NCI-H1417 treated with DMSO at 0.1 percent for 48 hours (cell line): ENCODE results near the gene MYL12A.
"Not testable (repeated sequence)": the region's sequence is repeated elsewhere in the genome, so short reads cannot be mapped to it uniquely, and the experiment has no call there.

ENCODE experiments used
- DNase-seq: peaks from one replicate; lab custom pipeline; 2025; lab: John Stamatoyannopoulos, UW

MYL12A gene

GRCh38 chr18:3255611-3256165 is 8.1 kb downstream of the MYL12A start:
- DNase-seq = no peak

- DNase-seq = no peak
Observed at GRCh38 chr18:3256693-3257626, 9.4 kb downstream of the MYL12A start.

GRCh38 chr18:3257627-3258120 is 10.1 kb downstream of the MYL12A start:
- no peak for DNase-seq

GRCh38 chr18:3260995-3261372 is 13.4 kb downstream of the MYL12A start:
- DNase-seq = no peak

- peak; percentile 21 for DNase-seq
Observed at GRCh38 chr18:3261373-3262233, 14.0 kb downstream of the MYL12A start, which contains the start of gene MYL12B. TSS of gene MYL12B (plus strand) at chr18:3262133. CDS start at chr18:3272899, 10,766 bp downstream.

GRCh38 chr18:3262234-3263131 is 14.9 kb downstream of the MYL12A start:
- DNase-seq = no peak

- DNase-seq = no peak
Observed at GRCh38 chr18:3263132-3263700, 15.6 kb downstream of the MYL12A start.

GRCh38 chr18:3264362-3264761 is 16.8 kb downstream of the MYL12A start:
- no peak for DNase-seq

- DNase-seq = no peak
Observed at GRCh38 chr18:3265564-3266033, 18.0 kb downstream of the MYL12A start.

GRCh38 chr18:3266062-3266608 is 18.5 kb downstream of the MYL12A start:
- DNase-seq = no peak

- DNase-seq = no peak
Observed at GRCh38 chr18:3268306-3268705, 20.7 kb downstream of the MYL12A start.

GRCh38 chr18:3269241-3269913 is 21.8 kb downstream of the MYL12A start:
- no peak for DNase-seq

- no peak for DNase-seq
Observed at GRCh38 chr18:3269914-3270299, 22.3 kb downstream of the MYL12A start.

- DNase-seq = no peak
Observed at GRCh38 chr18:3273042-3273441, 25.4 kb downstream of the MYL12A start.

- not testable (repeated sequence) for DNase-seq
Observed at GRCh38 chr18:3277643-3278213, 30.1 kb downstream of the MYL12A start.

GRCh38 chr18:3279201-3280185 is 31.9 kb downstream of the MYL12A start:
- DNase-seq = no peak

- DNase-seq = peak; percentile 53
Observed at GRCh38 chr18:3281456-3282400, 34.1 kb downstream of the MYL12A start.
